Activated T-cell treated with anti-CD3 and anti-CD28 coated beads for 1 hour (primary cell): ENCODE results near the gene UBA6.
"Not testable (repeated sequence)": the region's sequence is repeated elsewhere in the genome, so short reads cannot be mapped to it uniquely, and the experiment has no call there.

Experiments
- DNase-seq: peaks from one replicate; pipeline ENCODE4 v3.0.0-alpha.2; 2020; ENCODE audit warnings: low read depth

The UBA6 gene

DNA sequence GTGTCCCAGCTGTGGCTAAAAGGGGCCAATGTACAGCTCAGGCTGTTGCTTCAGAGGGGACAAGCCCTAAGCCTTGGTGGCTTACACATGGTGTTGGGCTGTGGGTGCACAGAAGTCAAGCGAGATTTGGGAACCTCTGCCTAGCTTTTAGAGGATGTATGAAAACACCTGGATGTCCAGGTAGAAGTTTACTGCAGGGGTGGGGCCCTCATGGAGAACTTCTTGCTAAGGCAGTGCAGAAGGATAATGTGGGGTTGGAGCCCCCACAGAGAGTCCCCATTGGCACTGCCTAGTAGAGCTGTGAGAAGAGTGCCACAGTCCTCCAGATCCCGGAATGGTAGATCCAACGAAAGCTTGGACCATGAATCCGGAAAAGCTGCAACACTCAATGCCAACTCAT, 40.5 kb downstream of the UBA6 start:
- no peak for DNase-seq

- DNase-seq, result no peak
Observed at GRCh38 chr4:67659065-67659464, 41.9 kb downstream of the UBA6 start.

DNA sequence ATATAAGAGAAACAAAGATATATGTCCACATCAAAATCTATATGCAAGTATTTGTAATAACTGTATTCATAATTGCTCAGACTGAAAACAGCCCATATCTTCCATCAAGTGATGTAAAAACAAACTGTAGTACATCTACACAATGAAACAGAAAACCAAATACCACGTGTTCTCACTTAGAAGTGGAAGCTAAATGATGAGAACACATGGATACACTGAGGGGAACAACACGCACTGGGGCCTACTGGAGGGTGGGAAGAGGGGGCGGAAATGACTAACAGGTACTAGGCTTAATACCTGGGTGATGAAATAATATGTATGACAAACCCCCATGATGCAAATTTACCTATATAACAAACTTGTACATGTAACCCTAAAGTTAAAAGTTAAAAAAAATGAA, 42.7 kb downstream of the UBA6 start:
- no peak for DNase-seq

DNA sequence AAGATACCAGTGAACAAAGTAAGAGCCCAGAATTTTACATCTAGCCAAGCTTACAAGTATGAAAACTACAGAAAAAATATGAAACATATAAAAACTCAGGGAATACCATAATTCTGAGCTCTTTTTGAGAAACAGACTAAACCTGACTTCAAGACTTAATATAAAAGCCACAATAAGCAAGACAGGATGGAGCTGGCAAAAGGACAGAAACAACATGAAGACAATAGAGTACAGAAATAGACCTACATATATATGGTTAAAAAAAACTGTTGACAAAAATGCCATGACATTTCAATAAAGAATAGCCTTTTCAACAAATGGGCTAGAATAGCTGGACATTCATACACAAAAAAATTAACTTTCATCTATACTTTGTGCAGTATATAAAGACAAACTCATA, 49.4 kb downstream of the UBA6 start:
- no peak for DNase-seq

DNA sequence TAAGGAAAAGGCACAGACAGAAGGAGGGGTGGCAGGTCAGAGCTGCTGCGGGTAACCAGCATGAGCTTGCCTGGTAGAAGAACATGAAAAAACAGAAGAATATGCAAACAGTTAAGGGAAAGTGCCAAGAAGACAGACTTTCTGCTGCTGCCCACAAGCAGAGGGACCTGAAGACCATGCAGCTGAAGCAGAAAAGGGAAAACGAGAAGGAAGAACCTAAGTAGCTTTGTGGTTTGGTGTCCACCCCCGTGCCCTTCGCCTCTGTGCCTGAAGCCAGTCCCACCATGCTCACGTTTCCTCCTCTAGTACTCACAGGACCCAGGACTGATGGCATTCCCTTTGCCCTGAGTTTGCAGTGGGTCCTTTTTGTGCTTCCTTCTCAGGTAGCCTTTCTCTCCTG, 62.8 kb downstream of the UBA6 start:
- DNase-seq, result no peak

GRCh38 chr4:67636978-67637377, 64.0 kb downstream of the UBA6 start:
- DNase-seq, result not testable (repeated sequence)

- DNase-seq, result no peak
Observed at GRCh38 chr4:67635331-67635730, 65.6 kb downstream of the UBA6 start.

DNA sequence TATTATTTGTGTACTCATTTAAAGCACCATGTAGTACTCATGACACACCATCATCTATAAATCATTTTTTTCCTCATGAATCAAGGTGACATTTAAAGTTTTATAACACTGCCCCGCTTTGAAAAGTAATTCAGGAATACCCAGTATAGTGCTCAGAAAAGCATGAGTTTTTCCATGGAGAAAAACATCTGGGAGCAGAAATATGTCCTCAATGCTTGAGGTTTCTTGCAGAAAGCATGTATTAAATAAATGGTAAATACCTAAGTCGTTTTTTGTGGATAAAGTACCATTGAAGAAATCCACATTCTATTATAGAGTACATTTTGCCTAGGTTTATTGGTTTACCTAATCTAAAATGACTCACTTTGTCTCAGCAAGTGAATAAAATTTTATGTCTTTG, 66.2 kb downstream of the UBA6 start:
- no peak for DNase-seq

DNA sequence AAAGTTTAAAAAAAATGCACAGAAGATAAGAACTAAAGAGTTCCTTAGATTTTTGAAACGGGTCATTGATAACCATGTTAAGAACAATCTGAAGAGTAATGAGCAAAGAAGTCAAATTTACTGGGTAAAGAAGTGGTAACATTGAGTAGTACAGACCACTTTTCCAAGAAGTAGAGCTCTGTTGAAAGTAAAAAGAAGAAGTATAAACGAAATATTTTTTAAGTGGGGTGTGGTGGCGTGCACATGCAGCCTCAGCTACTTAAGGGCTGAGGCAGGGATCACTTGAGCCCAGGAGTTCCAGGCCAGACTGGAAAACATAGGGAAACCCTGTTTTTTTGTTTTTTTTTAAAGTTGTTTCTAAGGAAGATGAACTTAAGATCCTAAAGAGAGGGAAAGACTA, 68.5 kb downstream of the UBA6 start:
- DNase-seq, result no peak

GRCh38 chr4:67624939-67625338, 76.0 kb downstream of the UBA6 start:
- DNase-seq, result no peak

- no peak for DNase-seq
Observed at GRCh38 chr4:67616478-67616877, 84.5 kb downstream of the UBA6 start.

DNA sequence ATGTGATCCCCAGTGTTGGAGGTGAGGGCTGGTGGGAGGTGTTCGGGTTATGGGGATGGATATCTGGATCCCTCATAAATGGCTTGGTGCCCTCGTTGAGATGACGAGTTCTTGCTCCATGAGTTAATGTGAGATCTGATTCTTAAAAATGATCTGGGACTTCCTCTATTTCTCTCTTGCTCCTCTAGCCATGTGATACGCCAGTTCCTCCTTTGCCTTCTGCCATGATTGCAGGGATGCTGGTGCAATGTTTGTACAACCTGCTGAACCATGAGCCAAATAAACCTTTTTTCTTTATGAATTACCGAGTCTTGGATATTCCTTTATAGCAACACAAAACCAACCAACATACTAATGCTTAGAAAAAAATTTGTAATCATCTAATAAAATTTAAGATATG, 85.8 kb downstream of the UBA6 start:
- DNase-seq, result no peak

DNA sequence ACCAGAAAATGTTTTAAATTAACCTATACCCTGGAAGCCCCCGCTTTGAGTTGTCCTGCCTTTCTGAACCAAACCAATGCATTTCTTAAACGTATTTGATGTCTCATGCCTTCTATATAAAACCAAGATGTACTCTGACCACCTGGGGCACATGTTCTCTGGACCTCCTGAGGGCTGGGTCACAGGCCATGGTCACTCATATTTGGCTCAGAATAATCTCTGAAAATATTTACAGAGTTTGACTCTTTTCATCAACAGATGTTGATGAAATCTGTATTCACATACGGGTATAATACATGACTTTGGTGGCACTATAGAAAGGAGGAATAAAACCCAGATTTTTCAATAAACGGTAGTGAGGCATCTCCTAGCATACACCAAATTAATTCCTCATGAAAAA, 86.8 kb downstream of the UBA6 start:
- DNase-seq, result no peak

- no peak for DNase-seq
Observed at GRCh38 chr4:67608027-67608426, 92.9 kb downstream of the UBA6 start.

- DNase-seq, result no peak
Observed at GRCh38 chr4:67604749-67605148, 96.2 kb downstream of the UBA6 start.

DNA sequence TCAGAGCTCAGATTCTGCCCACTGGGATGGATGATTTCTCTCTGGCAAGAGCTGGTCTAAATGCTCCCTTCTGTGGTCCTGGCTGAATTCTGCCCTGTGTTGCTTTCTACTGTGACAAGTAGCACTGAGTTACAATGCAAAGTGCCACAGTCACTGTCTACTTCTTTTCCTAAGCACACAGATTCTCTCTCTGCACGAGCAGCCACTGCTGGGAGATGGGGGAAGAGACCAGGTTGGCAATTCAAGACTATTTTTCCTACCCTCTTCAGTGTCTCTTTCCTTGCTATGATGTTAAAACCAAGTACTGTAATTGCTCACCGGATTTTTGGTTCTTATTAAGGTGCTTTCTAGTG, 97.0 kb downstream of the UBA6 start:
- no peak for DNase-seq

DNA sequence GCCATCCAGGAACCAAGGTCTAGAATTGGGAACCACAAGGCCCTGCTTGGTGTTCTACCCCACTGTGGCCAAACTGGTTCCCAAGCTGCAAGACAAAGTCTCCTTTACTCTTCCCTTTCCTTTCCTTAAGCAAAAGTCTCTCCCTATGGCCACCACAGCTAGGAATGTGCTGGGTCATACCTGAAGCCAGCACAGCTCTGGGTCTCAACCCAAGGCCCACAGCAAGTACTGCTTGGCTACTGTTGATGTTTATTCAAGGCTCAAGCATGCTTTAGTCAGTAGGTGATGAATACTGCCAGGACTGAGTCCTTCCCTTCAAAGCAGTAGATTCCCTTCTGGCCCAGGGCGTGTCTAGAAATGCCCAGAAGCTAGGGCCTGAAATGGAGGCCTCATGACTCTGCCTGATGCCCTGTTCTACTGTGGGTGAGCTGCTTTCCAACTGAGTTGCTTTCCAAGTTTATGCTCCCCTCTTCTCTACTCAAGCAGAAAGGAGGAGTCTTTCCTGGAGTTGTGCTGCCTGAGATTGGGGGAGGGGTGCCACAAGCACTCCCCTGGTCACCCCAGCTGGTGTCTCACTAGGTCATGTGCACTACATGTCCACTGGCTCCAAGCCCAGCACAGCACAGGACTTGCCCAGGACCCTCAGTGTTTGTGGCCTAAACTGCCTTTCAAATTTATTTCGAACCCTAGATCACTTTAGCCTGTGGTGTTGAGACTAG, 97.5 kb downstream of the UBA6 start:
- DNase-seq, result no peak

- DNase-seq, result no peak
Observed at GRCh38 chr4:67593741-67594175, 107.2 kb downstream of the UBA6 start.

- no peak for DNase-seq
Observed at GRCh38 chr4:67587156-67587555, 113.8 kb downstream of the UBA6 start.

DNA sequence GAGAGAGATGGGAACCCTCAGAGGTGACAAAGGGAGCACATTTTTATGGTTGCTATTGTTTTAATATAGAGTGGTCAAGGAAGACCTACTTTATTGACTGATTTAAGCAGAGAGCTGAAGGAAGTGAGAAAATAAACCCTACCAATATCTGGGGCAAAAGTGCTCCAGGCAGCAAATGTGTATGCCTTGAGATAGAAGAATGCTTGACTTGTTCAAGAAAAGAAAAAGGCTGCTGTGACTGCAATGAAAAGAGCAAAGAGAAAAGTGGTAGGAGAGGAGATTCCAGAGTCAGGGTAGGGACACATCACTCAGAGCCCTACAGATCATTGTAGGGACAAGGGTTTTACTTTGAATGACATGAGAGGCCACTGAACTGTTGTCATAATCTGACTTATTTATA, 116.5 kb downstream of the UBA6 start:
- no peak for DNase-seq

GRCh38 chr4:67581913-67582312, 119.0 kb downstream of the UBA6 start:
- no peak for DNase-seq

DNA sequence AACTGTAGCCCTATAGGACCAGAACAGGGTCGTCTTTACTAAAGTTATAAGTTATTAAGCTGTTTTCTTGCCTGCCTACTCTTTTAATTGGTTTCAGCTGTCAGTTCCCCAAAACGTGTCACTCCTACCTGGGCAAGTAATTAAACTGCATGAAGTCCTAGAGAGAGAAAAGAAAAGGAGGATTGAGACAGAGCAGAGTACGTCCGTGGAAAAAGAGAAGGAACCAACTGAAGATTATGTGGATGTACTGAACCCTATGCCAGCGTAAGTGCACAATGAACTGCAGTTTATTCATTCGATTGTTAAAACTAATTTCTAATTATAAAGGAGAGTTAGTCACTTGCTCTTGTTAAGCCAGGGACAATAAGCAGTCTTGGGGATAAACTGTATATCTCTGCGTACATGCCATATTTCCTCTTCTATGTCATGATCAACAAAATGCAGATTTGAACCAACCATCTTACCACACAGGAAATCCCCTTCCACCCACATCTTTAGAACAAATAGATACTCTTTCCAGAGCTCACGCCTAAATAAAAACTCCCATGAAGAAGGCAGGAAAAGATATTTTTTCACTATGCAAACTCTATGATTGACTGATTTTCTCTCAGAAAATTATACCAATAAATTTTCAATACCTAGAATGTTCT, 119.6 kb downstream of the UBA6 start:
- DNase-seq, result no peak

DNA sequence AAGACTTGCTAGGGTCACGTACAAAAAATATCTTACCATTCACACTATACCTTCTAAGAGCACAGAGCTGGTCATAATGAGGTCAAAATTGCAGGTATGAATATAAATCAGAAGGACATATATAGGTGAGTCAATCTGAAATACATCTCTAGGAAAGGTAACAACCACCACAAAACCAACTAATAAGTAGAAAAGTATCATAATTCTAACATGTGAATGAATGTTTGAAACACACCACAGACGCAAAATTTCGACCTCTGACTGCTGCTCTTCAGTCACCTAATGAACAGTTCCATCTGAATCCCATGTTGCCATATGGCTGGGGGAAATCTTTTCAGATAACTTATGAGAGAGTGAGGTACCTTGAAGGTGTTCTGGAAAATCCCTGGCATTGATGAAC, 120.4 kb downstream of the UBA6 start:
- DNase-seq, result no peak

DNA sequence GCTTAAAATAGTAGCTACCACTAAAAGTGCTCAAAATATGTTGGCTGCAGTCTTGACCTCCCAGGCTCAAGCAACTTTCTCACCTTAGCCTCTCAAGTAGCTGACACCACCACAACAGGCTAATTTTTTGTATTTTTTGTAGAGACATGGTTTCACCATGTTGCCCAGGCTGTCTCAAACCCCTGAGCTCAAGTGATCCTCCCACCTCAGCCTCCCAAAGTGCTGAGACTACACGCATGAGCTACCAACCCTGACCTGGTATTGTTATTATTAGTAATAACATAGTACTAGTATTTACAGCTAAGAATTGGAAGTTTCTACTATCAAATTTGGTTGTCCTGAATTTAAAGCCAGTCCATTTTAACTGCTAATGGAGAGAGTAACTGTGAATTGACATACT, 124.4 kb downstream of the UBA6 start:
- DNase-seq, result no peak
